OCI-LY1 (cell line): ENCODE data around the gene SLC38A6.
A peak's percentile ranks its signal among the peaks of the same experiment; 100 is the strongest.

Source experiments
- H2AFZ ChIP-seq: fragments of 200-600 bp; sonication (generic), shearing (Covaris generic); 2 replicates; pipeline ENCODE4 v1.6.0; 2014; ENCODE audit warnings: antibody characterized with exemption, mild to moderate bottlenecking, low read length
- H3F3A ChIP-seq: fragments of 200-600 bp; sonication (generic), shearing (Covaris generic); 2 replicates; pipeline ENCODE4 v1.6.0; 2014; ENCODE audit warnings: mild to moderate bottlenecking, antibody characterized with exemption, low read length, moderate library complexity; ENCODE audit not compliant: insufficient read depth
- H3K27ac ChIP-seq: fragments of 200-600 bp; sonication (generic); 2 replicates; pipeline ENCODE4 v1.5.1; 2014; ENCODE audit warnings: low read length, mixed run types, mild to moderate bottlenecking, low read depth; ENCODE audit not compliant: poor library complexity, severe bottlenecking
- H3K27me3 ChIP-seq: fragments of 200-600 bp; sonication (generic); 2 replicates; pipeline ENCODE4 v1.6.0; 2014; ENCODE audit warnings: antibody characterized with exemption, mild to moderate bottlenecking, low read length, moderate library complexity; ENCODE audit not compliant: insufficient read depth
- H3K36me3 ChIP-seq: fragments of 200-600 bp; sonication (generic); 2 replicates; pipeline ENCODE4 v1.6.1; 2014; ENCODE audit warnings: mild to moderate bottlenecking, antibody characterized with exemption, low read length, moderate library complexity, mixed read lengths; ENCODE audit not compliant: insufficient read depth
- H3K4me1 ChIP-seq: fragments of 200-600 bp; sonication (generic); 2 replicates; pipeline ENCODE4 v1.5.1; 2014; ENCODE audit warnings: mild to moderate bottlenecking, low read length, moderate library complexity; ENCODE audit not compliant: insufficient read depth, severe bottlenecking
- H3K4me2 ChIP-seq: fragments of 200-600 bp; sonication (generic), shearing (Covaris generic); 2 replicates; pipeline ENCODE4 v1.6.1; 2014; ENCODE audit warnings: low read length
- H3K4me3 ChIP-seq: fragments of 200-600 bp; sonication (generic); 2 replicates; pipeline ENCODE4 v1.5.1; 2014; ENCODE audit warnings: low read length, low read depth, mild to moderate bottlenecking, mixed read lengths; ENCODE audit not compliant: poor library complexity, severe bottlenecking
- H3K79me2 ChIP-seq: fragments of 200-600 bp; shearing (Covaris generic); 2 replicates; pipeline ENCODE4 v1.6.1; 2016; ENCODE audit warnings: mixed run types, low read length, mixed read lengths; ENCODE audit not compliant: insufficient read depth
- H3K9ac ChIP-seq: fragments of 200-600 bp; sonication (generic), shearing (Covaris generic); 2 replicates; pipeline ENCODE4 v1.6.1; 2014; ENCODE audit warnings: mild to moderate bottlenecking, low read length, mixed read lengths
- H3K9me2 ChIP-seq: fragments of 200-600 bp; sonication (generic), shearing (Covaris generic); 2 replicates; pipeline ENCODE4 v1.6.1; 2014; ENCODE audit warnings: low read depth, mild to moderate bottlenecking, low read length, mixed read lengths
- H3K9me3 ChIP-seq: fragments of 200-600 bp; shearing (Covaris generic); 2 replicates; pipeline ENCODE4 v1.6.1; 2014; ENCODE audit warnings: low read length, mixed read lengths
- H4K20me1 ChIP-seq: fragments of 200-600 bp; sonication (generic), shearing (Covaris generic); 2 replicates; pipeline ENCODE4 v1.6.0; 2016; ENCODE audit warnings: mild to moderate bottlenecking, low read length; ENCODE audit not compliant: insufficient read depth
- EZH2 ChIP-seq: fragments of 200-600 bp; sonication (generic), shearing (Covaris generic); IDR thresholded peaks from 2 replicates; pipeline ENCODE4 v1.8.0; 2017; ENCODE audit warnings: borderline replicate concordance, mixed run types, mild to moderate bottlenecking, antibody characterized with exemption, low read length, moderate library complexity, mixed read lengths
- TF ChIP-seq, protein P1 (sequence below): fragments of 200-600 bp; sonication (generic), shearing (Covaris generic); IDR thresholded peaks from 2 replicates; pipeline ENCODE4 v1.5.1; 2017; ENCODE audit warnings: mild to moderate bottlenecking, antibody characterized with exemption, low read length, moderate library complexity, mixed read lengths

Gene SLC38A6

DNA sequence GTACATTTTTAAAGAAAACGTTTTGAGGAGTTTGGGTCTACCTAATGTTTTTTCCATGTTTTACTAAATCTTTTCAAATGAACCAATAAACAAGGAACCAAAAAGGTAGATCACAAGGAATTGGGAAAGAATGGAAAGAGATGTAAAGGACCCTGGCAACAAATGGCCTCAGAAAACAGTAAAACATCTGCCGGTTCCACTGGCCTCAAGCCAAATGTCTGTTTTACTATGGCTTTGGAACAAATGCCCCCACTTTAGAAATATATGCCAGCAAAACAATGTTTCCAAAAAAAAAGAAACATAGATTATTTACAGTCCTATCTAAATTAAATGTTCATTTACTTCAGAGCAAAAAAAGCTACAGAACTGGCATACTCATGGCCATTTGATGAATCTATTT, 3.2 kb upstream of the SLC38A6 start:
- Histone ChIP-seq H2AFZ (no peak overlapping the region), H4K20me1 (no peaks in the 10 kb centered on the region), H3K36me3 (peaks cover 41% of the 10 kb centered on the region), H3K27ac (no peak overlapping the region), H3F3A (no peaks in the 10 kb centered on the region), H3K4me3 (no peak overlapping the region), H3K9me2 (no peaks in the 10 kb centered on the region), H3K9me3 (no peaks in the 10 kb centered on the region), H3K4me2 (peak overlapping the region; percentile 87; the same call in 1 of the 2 replicates), H3K79me2 (0 out of 2 replicates have a peak, but pooled peaks cover 4% of the 10 kb centered on the region), H3K27me3 (no peaks in the 10 kb centered on the region), H3K9ac (no peak overlapping the region), H3K4me1 (peaks cover 51% of the 10 kb centered on the region)
- TF ChIP-seq, protein P1, sequence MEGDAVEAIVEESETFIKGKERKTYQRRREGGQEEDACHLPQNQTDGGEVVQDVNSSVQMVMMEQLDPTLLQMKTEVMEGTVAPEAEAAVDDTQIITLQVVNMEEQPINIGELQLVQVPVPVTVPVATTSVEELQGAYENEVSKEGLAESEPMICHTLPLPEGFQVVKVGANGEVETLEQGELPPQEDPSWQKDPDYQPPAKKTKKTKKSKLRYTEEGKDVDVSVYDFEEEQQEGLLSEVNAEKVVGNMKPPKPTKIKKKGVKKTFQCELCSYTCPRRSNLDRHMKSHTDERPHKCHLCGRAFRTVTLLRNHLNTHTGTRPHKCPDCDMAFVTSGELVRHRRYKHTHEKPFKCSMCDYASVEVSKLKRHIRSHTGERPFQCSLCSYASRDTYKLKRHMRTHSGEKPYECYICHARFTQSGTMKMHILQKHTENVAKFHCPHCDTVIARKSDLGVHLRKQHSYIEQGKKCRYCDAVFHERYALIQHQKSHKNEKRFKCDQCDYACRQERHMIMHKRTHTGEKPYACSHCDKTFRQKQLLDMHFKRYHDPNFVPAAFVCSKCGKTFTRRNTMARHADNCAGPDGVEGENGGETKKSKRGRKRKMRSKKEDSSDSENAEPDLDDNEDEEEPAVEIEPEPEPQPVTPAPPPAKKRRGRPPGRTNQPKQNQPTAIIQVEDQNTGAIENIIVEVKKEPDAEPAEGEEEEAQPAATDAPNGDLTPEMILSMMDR, result no peak

- H3K9me2 ChIP-seq, result no peaks in the 10 kb centered on the region
- H3K4me2 ChIP-seq, result peak overlapping the region; percentile 87
- peaks cover 40% of the 10 kb centered on the region; the same call in 1 of the 2 replicates for H3K36me3 ChIP-seq
- 0 out of 2 replicates have a peak overlapping the region, but pooled peaks have one; percentile 60 for H2AFZ ChIP-seq
- no peaks in the 10 kb centered on the region for H4K20me1 ChIP-seq
- H3F3A ChIP-seq, result no peaks in the 10 kb centered on the region
- H3K27ac ChIP-seq, result no peak overlapping the region
- H3K9me3 ChIP-seq, result no peaks in the 10 kb centered on the region
- no peaks in the 10 kb centered on the region for H3K27me3 ChIP-seq
- H3K79me2 ChIP-seq, result 0 out of 2 replicates have a peak, but pooled peaks cover 4% of the 10 kb centered on the region
- TF ChIP-seq EZH2, result no peak
- TF ChIP-seq, protein P1, result no peak
- peak overlapping the region; percentile 81 for H3K9ac ChIP-seq
- H3K4me3 ChIP-seq, result peak overlapping the region; percentile 86
- H3K4me1 ChIP-seq, result peaks cover 64% of the 10 kb centered on the region
These were observed 799 bp downstream of the SLC38A6 start for GRCh38 chr14:60981633-60982455.

DNA sequence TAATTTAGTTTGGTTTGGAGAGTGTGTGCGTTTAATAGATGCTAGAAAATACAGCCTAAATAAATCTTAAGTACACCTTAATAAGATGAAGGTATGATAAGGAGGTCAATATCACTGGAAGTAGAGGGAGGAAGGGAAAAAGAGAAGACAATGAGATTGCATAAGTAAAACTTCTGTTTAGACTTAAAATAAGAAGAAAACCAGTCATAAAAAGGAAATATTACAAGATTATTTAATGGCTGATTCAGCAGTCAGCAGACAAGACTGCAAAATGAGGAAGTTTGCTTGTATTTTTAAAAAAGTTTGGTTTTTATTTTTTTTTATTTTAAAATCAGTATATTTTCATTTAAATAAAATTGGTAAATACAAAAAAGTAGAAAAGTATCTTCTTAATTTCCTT, 3.2 kb downstream of the SLC38A6 start:
- Histone ChIP-seq H3K4me1 (peaks cover 42% of the 10 kb centered on the region), H3K27ac (peak overlapping the region; percentile 2), H3K4me3 (no peak overlapping the region), H3K79me2 (no peaks in the 10 kb centered on the region), H4K20me1 (no peaks in the 10 kb centered on the region), H3K27me3 (no peaks in the 10 kb centered on the region), H3K4me2 (no peak overlapping the region), H3K9me2 (no peaks in the 10 kb centered on the region), H3K9me3 (no peaks in the 10 kb centered on the region), H3K36me3 (peaks cover 26% of the 10 kb centered on the region; the same call in 1 of the 2 replicates), H3F3A (no peaks in the 10 kb centered on the region), H2AFZ (no peak overlapping the region), H3K9ac (no peak overlapping the region)
- TF ChIP-seq EZH2, result no peak
- TF ChIP-seq, protein P1, result no peak
